K562 (cell line): ENCODE data around the gene GMPR. TPM values are rescaled to one million over a fixed set of nuclear protein-coding genes. Genes with fewer than 3 reads are reported as not detected.

Source experiments
- BRD4 ChIP-seq: fragments of 200-600 bp; sonication (generic); IDR thresholded peaks from 2 replicates; pipeline ENCODE4 v1.6.1; 2017; ENCODE audit warnings: inconsistent platforms
- CC2D1A ChIP-seq: fragments of 450-650 bp; IDR thresholded peaks from 2 replicates; pipeline ENCODE4 v1.6.1; 2017; ENCODE audit warnings: mild to moderate bottlenecking
- GTF3C2 ChIP-seq: IDR thresholded peaks from 3 replicates; pipeline ENCODE4 v1.6.1; 2011; ENCODE audit warnings: borderline replicate concordance, mild to moderate bottlenecking, moderate library complexity; ENCODE audit not compliant: insufficient read length; ENCODE audit errors: extremely low read depth
- MXD1 ChIP-seq: fragments of 250-450 bp; sonication (Bioruptor Pico); IDR thresholded peaks from 2 replicates; pipeline ENCODE4 v1.8.0; 2021; ENCODE audit warnings: borderline replicate concordance, mild to moderate bottlenecking, moderate library complexity; ENCODE audit not compliant: poor library complexity, severe bottlenecking
- POLR3A ChIP-seq: IDR thresholded peaks from 2 replicates; pipeline ENCODE4 v1.6.1; 2011; ENCODE audit warnings: borderline replicate concordance, mild to moderate bottlenecking, moderate library complexity; ENCODE audit not compliant: insufficient read length, insufficient read depth; ENCODE audit errors: extremely low read depth
- RERE ChIP-seq: sonication (generic); formaldehyde crosslinking; IDR thresholded peaks from 2 replicates; pipeline ENCODE4 v1.8.0; 2023; ENCODE audit warnings: missing genetic modification reagents, mild to moderate bottlenecking, borderline replicate concordance
- SIN3A ChIP-seq, 2 experiments: fragments of 150-350 bp in 1 of 2; IDR thresholded peaks; 2 replicates each; pipeline ENCODE4 v1.6.1; 2011 to 2016; ENCODE audit warnings: borderline replicate concordance in 2 of 2, low read depth in 2 of 2, low read length in 2 of 2, mild to moderate bottlenecking in 2 of 2, moderate library complexity in 2 of 2; ENCODE audit not compliant: control insufficient read depth in 1 of 2
- SIRT6 ChIP-seq: IDR thresholded peaks from one replicate; pipeline ENCODE4 v1.6.1; 2012; ENCODE audit warnings: low read depth, mild to moderate bottlenecking, control low read depth, inconsistent platforms, low read length, moderate library complexity
- SPI1 ChIP-seq: IDR thresholded peaks from 2 replicates; pipeline ENCODE4 v1.6.1; 2011; ENCODE audit warnings: low read depth, low read length, control low read depth, borderline replicate concordance
- TEAD1 ChIP-seq, 2 experiments: fragments of 450-650 bp in 1 of 2; sonication (generic) in 1 of 2; formaldehyde crosslinking; IDR thresholded peaks; 2 replicates each; pipeline versions ENCODE4 v1.4.0 to v1.8.0; 2020 to 2022; ENCODE audit warnings: mild to moderate bottlenecking in 2 of 2, missing genetic modification reagents in 1 of 2
- TFE3 ChIP-seq: fragments of 450-650 bp; formaldehyde crosslinking; IDR thresholded peaks from 2 replicates; pipeline ENCODE4 v1.4.0; 2020; ENCODE audit warnings: mild to moderate bottlenecking, mixed read lengths
- U2AF1 ChIP-seq: fragments of 200-400 bp; formaldehyde crosslinking; optimal IDR thresholded peaks from 2 replicates; pipeline ENCODE3; 2017; ENCODE audit warnings: mild to moderate bottlenecking, low read depth, low read length, moderate library complexity
- ZKSCAN3 ChIP-seq: fragments of 250-450 bp; sonication (Bioruptor Pico); IDR thresholded peaks from 2 replicates; pipeline ENCODE4 v1.4.0; 2020
- ZNF282 ChIP-seq: sonication (generic); formaldehyde crosslinking; IDR thresholded peaks from 2 replicates; pipeline ENCODE4 v1.8.1; 2023; ENCODE audit warnings: missing genetic modification reagents
- ZNF668 ChIP-seq: fragments of 250-450 bp; sonication (Bioruptor Pico); IDR thresholded peaks from 2 replicates; pipeline ENCODE4 v1.8.0; 2022; ENCODE audit warnings: mild to moderate bottlenecking, inconsistent platforms
- ZZZ3 ChIP-seq: fragments of 450-650 bp; IDR thresholded peaks from 2 replicates; pipeline ENCODE4 v1.6.1; 2016; ENCODE audit warnings: antibody characterized with exemption, mild to moderate bottlenecking, moderate library complexity
- polyA plus RNA-seq, 8 experiments: library from polyadenylated mRNA; depleted of rRNA in 4 of 8; stranded (reverse) in 5 of 8; unstranded in 3 of 8; fragments of >200 nt; fragmentation: Nextera tagmentation in 2 of 8; fragmentation: Illumina TruSeq in 1 of 8; extraction: Ambion mirVana in 2 of 8; extraction: Trizol in 1 of 8; gene quantifications; 2 replicates each; pipeline versions ENCODE4 v1.2.1 to v1.2.3, GENCODE V29; 2011 to 2014; ENCODE audit warnings: inconsistent platforms in 1 of 8, missing spikeins in 1 of 8
- total RNA-seq, 7 experiments: library from RNA; depleted of rRNA in 6 of 7; stranded (reverse); fragments of >200 nt in 6 of 7; fragmentation: Illumina TruSeq in 2 of 7; extraction: Trizol in 2 of 7; gene quantifications; 2 replicates each; pipeline versions ENCODE4 v1.2.1 to v1.2.3, GENCODE V29; 2011 to 2021; ENCODE audit warnings: low replicate concordance in 1 of 7

The GMPR gene
- total and polyA plus RNA-seq, 9 of the 15 experiments (the other 6 are each of a cell fraction or from before 2014, with no cell fraction given), result 34.6 to 83.7 (median 49.8) TPM

GRCh38 chr6:16322666-16323312 is 84.4 kb downstream of the GMPR start (continued):
- TF ChIP-seq RERE, result no peak
- TF ChIP-seq U2AF1, result no peak
- TF ChIP-seq POLR3A, result no peak
- peak; percentile 56 to 84; a peak in 2 of 4 replicates for TF ChIP-seq SIN3A (IDR thresholded peaks at IDR 0.05; ENCODE audit: borderline replicate concordance in 2 of 2, control insufficient read depth in 1 of 2, low read depth in 2 of 2, low read length in 2 of 2)
- peak in 1 of 2 experiments; percentile 30; a peak in 1 of 4 replicates for TF ChIP-seq TEAD1 (CRISPR knock-in tag; IDR thresholded peaks at IDR 0.05)
- no peak for TF ChIP-seq SIRT6
- no peak for TF ChIP-seq ZZZ3
- peak; percentile 37; the same call in 1 of the 2 replicates for TF ChIP-seq SPI1
- peak; percentile 10; the same call in 1 of the 2 replicates for TF ChIP-seq CC2D1A
- no peak for TF ChIP-seq ZKSCAN3 (CRISPR knock-in tag)
- no peak for TF ChIP-seq TFE3 (CRISPR knock-in tag)
- TF ChIP-seq ZNF668, result peak; percentile 71; the same call in 1 of the 2 replicates
- no peak for TF ChIP-seq GTF3C2
- no peak for TF ChIP-seq MXD1 (CRISPR knock-in tag)
- no peak for TF ChIP-seq BRD4
- TF ChIP-seq ZNF282 (CRISPR knock-in tag), result no peak
